Liver (tissue), 3 donors: Measurements from ENCODE around the gene PFKP.

ENCODE experiments used
- EGR1 ChIP-seq, 2 donors: IDR thresholded peaks; 2 replicates each; pipeline ENCODE4 v1.6.1; 2016 to 2018; ENCODE audit warnings: antibody characterized with exemption in 2 of 2, low read depth in 2 of 2
- FOXA2 ChIP-seq: IDR thresholded peaks from 2 replicates; pipeline ENCODE4 v1.6.1; 2016; ENCODE audit warnings: antibody characterized with exemption
- RAD21 ChIP-seq, 2 donors: IDR thresholded peaks; 2 replicates each; pipeline ENCODE4 v1.6.1; 2016; ENCODE audit warnings: antibody characterized with exemption in 2 of 2, mild to moderate bottlenecking in 2 of 2
- TAF1 ChIP-seq: conservative IDR thresholded peaks from 2 replicates; pipeline ENCODE4 v1.6.1; 2016; ENCODE audit warnings: antibody characterized with exemption, mild to moderate bottlenecking
- TF ChIP-seq, protein P1 (sequence below): fragments of 150-350 bp; IDR thresholded peaks from 2 replicates; pipeline ENCODE4 v1.5.1; 2017; ENCODE audit warnings: improper control_type of control experiment, low read depth, low read length; ENCODE audit not compliant: missing input control
- TF ChIP-seq, protein P2 (sequence below): IDR thresholded peaks from 2 replicates; pipeline ENCODE4 v1.6.1; 2016; ENCODE audit warnings: antibody characterized with exemption
- donor health status: healthy.
- donor health status: healthy.

DNA sequence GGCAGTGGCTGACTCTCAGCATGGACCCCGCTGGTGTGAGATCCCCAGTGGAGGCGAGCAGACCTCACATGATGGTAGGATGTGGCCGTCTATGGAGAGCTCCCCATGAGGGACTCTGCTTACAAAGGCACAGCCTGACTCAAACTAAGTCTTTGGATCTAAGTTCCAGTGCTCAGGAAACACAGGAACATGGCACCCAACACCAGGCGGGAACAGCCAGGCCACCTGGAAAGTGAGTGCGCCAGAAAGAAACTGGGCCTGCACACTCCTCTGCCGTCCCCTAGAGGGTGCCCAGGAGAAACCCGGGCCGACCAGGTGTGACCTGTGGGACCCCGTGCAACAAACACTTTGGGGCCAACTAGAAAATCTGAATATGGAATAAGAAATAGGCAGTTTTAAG, 95.2 kb downstream of the PFKP start:
- TF ChIP-seq, protein P1, sequence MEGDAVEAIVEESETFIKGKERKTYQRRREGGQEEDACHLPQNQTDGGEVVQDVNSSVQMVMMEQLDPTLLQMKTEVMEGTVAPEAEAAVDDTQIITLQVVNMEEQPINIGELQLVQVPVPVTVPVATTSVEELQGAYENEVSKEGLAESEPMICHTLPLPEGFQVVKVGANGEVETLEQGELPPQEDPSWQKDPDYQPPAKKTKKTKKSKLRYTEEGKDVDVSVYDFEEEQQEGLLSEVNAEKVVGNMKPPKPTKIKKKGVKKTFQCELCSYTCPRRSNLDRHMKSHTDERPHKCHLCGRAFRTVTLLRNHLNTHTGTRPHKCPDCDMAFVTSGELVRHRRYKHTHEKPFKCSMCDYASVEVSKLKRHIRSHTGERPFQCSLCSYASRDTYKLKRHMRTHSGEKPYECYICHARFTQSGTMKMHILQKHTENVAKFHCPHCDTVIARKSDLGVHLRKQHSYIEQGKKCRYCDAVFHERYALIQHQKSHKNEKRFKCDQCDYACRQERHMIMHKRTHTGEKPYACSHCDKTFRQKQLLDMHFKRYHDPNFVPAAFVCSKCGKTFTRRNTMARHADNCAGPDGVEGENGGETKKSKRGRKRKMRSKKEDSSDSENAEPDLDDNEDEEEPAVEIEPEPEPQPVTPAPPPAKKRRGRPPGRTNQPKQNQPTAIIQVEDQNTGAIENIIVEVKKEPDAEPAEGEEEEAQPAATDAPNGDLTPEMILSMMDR, result no peak
- TF ChIP-seq FOXA2, result no peak
- TF ChIP-seq, protein P2, sequence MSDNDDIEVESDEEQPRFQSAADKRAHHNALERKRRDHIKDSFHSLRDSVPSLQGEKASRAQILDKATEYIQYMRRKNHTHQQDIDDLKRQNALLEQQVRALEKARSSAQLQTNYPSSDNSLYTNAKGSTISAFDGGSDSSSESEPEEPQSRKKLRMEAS, result no peak
- no peak for TF ChIP-seq TAF1
- no peak for TF ChIP-seq RAD21 (IDR thresholded peaks at IDR 0.05)
- no peak for TF ChIP-seq EGR1 (IDR thresholded peaks at IDR 0.05; ENCODE audit: low read depth in 2 of 2)
